HEK293 (cell line): ENCODE measurements around the gene ECPAS.

Source experiments
- CTCF ChIA-PET: fragments of 350-600 bp; formaldehyde crosslinking; extraction: SDS; loops from one replicate; lab custom pipeline; 2021; ENCODE audit warnings: antibody characterized with exemption; lab: Yijun Ruan, JAX
- POLR2A ChIA-PET: fragments of 300-600 bp; formaldehyde crosslinking; extraction: SDS; loops from one replicate; lab custom pipeline; 2020; ENCODE audit warnings: antibody characterized with exemption, inconsistent platforms; lab: Yijun Ruan, JAX
- H3K27ac ChIP-seq: fragments of 200-500 bp; sonication (Bioruptor generic); 2 replicates; pipeline ENCODE4 v1.5.1; 2014; ENCODE audit warnings: low read depth, low read length, control low read depth, inconsistent platforms; ENCODE audit errors: extremely low read depth
- H3K36me3 ChIP-seq, 2 experiments: fragments of 200-500 bp in 1 of 2; sonication (Bioruptor generic) in 1 of 2; 1 replicate in 1 of 2; 2 replicates in 1 of 2; pipeline ENCODE4 v1.5.1; 2014 to 2017; ENCODE audit warnings: inconsistent platforms in 2 of 2, low read length in 2 of 2; ENCODE audit not compliant: control insufficient read depth in 2 of 2, insufficient read depth in 1 of 2
- H3K4me1 ChIP-seq: fragments of 200-500 bp; sonication (Bioruptor generic); 2 replicates; pipeline ENCODE4 v1.5.1; 2014; ENCODE audit warnings: mild to moderate bottlenecking, low read length, inconsistent platforms; ENCODE audit not compliant: control insufficient read depth, insufficient read depth
- H3K4me3 ChIP-seq: 2 replicates; pipeline ENCODE4 v1.5.1; 2011; ENCODE audit warnings: low read depth, mild to moderate bottlenecking, control low read depth, low read length, moderate library complexity
- H3K9me3 ChIP-seq: fragments of 200-500 bp; sonication (Bioruptor generic); 2 replicates; pipeline ENCODE4 v1.5.1; 2014; ENCODE audit warnings: low read depth, low read length, inconsistent platforms; ENCODE audit not compliant: control insufficient read depth, insufficient read depth
- GLI2 ChIP-seq: fragments of 450-650 bp; formaldehyde crosslinking; IDR thresholded peaks from 2 replicates; pipeline ENCODE4; 2017; ENCODE audit warnings: missing biosample characterization, missing genetic modification characterization, low read depth, borderline replicate concordance
- IKZF3 ChIP-seq: fragments of 450-650 bp; IDR thresholded peaks from 2 replicates; pipeline ENCODE4 v1.5.0; 2018; ENCODE audit warnings: missing biosample characterization, mild to moderate bottlenecking, missing genetic modification characterization, moderate library complexity
- KLF9 ChIP-seq: fragments of 450-650 bp; formaldehyde crosslinking; IDR thresholded peaks from 2 replicates; pipeline ENCODE4 v1.5.1; 2016; ENCODE audit warnings: missing biosample characterization, missing genetic modification characterization, low read depth
- SCRT2 ChIP-seq: fragments of 450-650 bp; formaldehyde crosslinking; IDR thresholded peaks from 2 replicates; pipeline ENCODE4 v1.5.1; 2016; ENCODE audit warnings: missing biosample characterization, missing genetic modification characterization
- TSHZ1 ChIP-seq: fragments of 450-650 bp; formaldehyde crosslinking; IDR thresholded peaks from 2 replicates; pipeline ENCODE4 v1.5.1; 2016; ENCODE audit warnings: missing biosample characterization, missing genetic modification characterization, borderline replicate concordance
- ZNF132 ChIP-seq: fragments of 450-650 bp; formaldehyde crosslinking; IDR thresholded peaks from 2 replicates; pipeline ENCODE4 v1.5.1; 2017; ENCODE audit warnings: missing biosample characterization, missing genetic modification characterization, borderline replicate concordance
- ZNF157 ChIP-seq: fragments of 450-650 bp; formaldehyde crosslinking; IDR thresholded peaks from 2 replicates; pipeline ENCODE4 v1.5.1; 2016; ENCODE audit warnings: missing biosample characterization, missing genetic modification characterization
- ZNF169 ChIP-seq: fragments of 450-650 bp; formaldehyde crosslinking; IDR thresholded peaks from 2 replicates; pipeline ENCODE4 v1.5.1; 2016; ENCODE audit warnings: missing biosample characterization, missing genetic modification characterization
- ZNF18 ChIP-seq: fragments of 450-650 bp; formaldehyde crosslinking; IDR thresholded peaks from 2 replicates; pipeline ENCODE4 v1.5.1; 2016; ENCODE audit warnings: missing biosample characterization, missing genetic modification characterization
- ZNF184 ChIP-seq: fragments of 450-650 bp; IDR thresholded peaks from 2 replicates; pipeline ENCODE4 v1.5.1; 2018; ENCODE audit warnings: missing biosample characterization, mild to moderate bottlenecking, missing genetic modification characterization
- ZNF202 ChIP-seq: fragments of 450-650 bp; formaldehyde crosslinking; IDR thresholded peaks from 2 replicates; pipeline ENCODE4 v1.5.1; 2016; ENCODE audit warnings: missing biosample characterization, missing genetic modification characterization, borderline replicate concordance
- ZNF266 ChIP-seq: fragments of 450-650 bp; formaldehyde crosslinking; IDR thresholded peaks from 2 replicates; pipeline ENCODE4 v1.5.1; 2016; ENCODE audit warnings: missing biosample characterization, missing genetic modification characterization, low read depth
- ZNF560 ChIP-seq: fragments of 450-650 bp; formaldehyde crosslinking; IDR thresholded peaks from 2 replicates; pipeline ENCODE4 v1.5.1; 2017; ENCODE audit warnings: missing biosample characterization, missing genetic modification characterization, borderline replicate concordance
- ZNF658 ChIP-seq: fragments of 450-650 bp; formaldehyde crosslinking; IDR thresholded peaks from 2 replicates; pipeline ENCODE4; 2016; ENCODE audit warnings: missing biosample characterization, missing genetic modification characterization
- ZNF704 ChIP-seq: fragments of 450-650 bp; formaldehyde crosslinking; IDR thresholded peaks from 2 replicates; pipeline ENCODE4 v1.5.1; 2016; ENCODE audit warnings: missing biosample characterization, missing genetic modification characterization

Gene ECPAS

GRCh38 chr9:111330124-111330523 lies 154.1 kb downstream of the ECPAS start, which contains the start of gene OR2K2:
Gene OR2K2, minus strand, starts transcription at chr9:111330224. Its CDS starts 1,791 bp downstream, at chr9:111328433.
- ChIA-PET CTCF (no interaction called here), POLR2A (no interaction called here)
- no peak within 1 kb of the TSS for H3K4me3 ChIP-seq
- H3K4me1 ChIP-seq: no peaks in the 10 kb centered on the region
- no peak for TF ChIP-seq ZNF658 (tag by site-specific recombination)
- no peak within 1 kb of the TSS for H3K27ac ChIP-seq
- no peaks in the 10 kb centered on the region for H3K36me3 ChIP-seq
- no peaks in the 10 kb centered on the region for H3K9me3 ChIP-seq

- Histone ChIP-seq H3K4me3 (no peak overlapping the region), H3K4me1 (no peaks in the 10 kb centered on the region), H3K27ac (no peak overlapping the region), H3K9me3 (no peaks in the 10 kb centered on the region), H3K36me3 (no peaks in the 10 kb centered on the region)
- ChIA-PET POLR2A (no interaction called here), CTCF (no interaction called here)
- TF ChIP-seq ZNF184 (tag by site-specific recombination): no peak
- no peak for TF ChIP-seq ZNF704
- TF ChIP-seq ZNF169: no peak
- no peak for TF ChIP-seq TSHZ1 (tag by site-specific recombination)
- TF ChIP-seq IKZF3 (tag by site-specific recombination): no peak
- TF ChIP-seq ZNF202 (tag by site-specific recombination): no peak
- no peak for TF ChIP-seq SCRT2 (tag by site-specific recombination)
- no peak for TF ChIP-seq ZNF266 (tag by site-specific recombination)
- no peak for TF ChIP-seq KLF9 (tag by site-specific recombination)
- no peak for TF ChIP-seq GLI2 (tag by site-specific recombination)
- no peak for TF ChIP-seq ZNF157 (tag by site-specific recombination)
- TF ChIP-seq ZNF132: no peak
Observed at GRCh38 chr9:111320631-111321030, 163.6 kb downstream of the ECPAS start.

GRCh38 chr9:111316796-111317195 lies 167.4 kb downstream of the ECPAS start:
- H3K27ac ChIP-seq: no peak overlapping the region

More at GRCh38 chr9:111316796-111317195, 167.4 kb downstream of the ECPAS start:
- POLR2A ChIA-PET: no interaction called here
- no peaks in the 10 kb centered on the region for H3K9me3 ChIP-seq
- H3K4me3 ChIP-seq: no peak overlapping the region
- H3K4me1 ChIP-seq: no peaks in the 10 kb centered on the region
- TF ChIP-seq ZNF18: no peak
- TF ChIP-seq ZNF560 (tag by site-specific recombination): no peak
- CTCF ChIA-PET: interaction anchor here (0.7 kb wide), 1 partner anchor 349 kb away, joined by 3 read pairs; no protein-coding TSS in a partner anchor
- H3K36me3 ChIP-seq: no peaks in the 10 kb centered on the region
